ENCODE measurements around the gene DLK2. TPM values are rescaled to one million over a fixed set of nuclear protein-coding genes. Genes with fewer than 3 reads are reported as not detected.
A peak's percentile ranks its signal among the peaks of the same experiment; 100 is the strongest.

DLK2 gene
- total and polyA plus RNA-seq, 2 of the 13 experiments (the other 11 are each of a cell fraction or from before 2014, with no cell fraction given) = 1.2 to 3.8 TPM

GRCh38 chr6:43454696-43455530 is 435 bp downstream of the DLK2 start (continued):
- TF ChIP-seq CREBL2 (CRISPR knock-in tag; IDR thresholded peaks at IDR 0.05; ENCODE audit: borderline replicate concordance) (0 out of 2 replicates have a peak, but pooled peaks have one; percentile 69), DZIP1 (CRISPR knock-in tag; IDR thresholded peaks at IDR 0.05) (no peak), HES4 (CRISPR knock-in tag; IDR thresholded peaks at IDR 0.05; ENCODE audit: borderline replicate concordance) (peak; percentile 62; the same call in 1 of the 2 replicates), ZNF83 (CRISPR knock-in tag; IDR thresholded peaks at IDR 0.05; ENCODE audit: borderline replicate concordance) (no peak), CCDC6 (CRISPR knock-in tag; IDR thresholded peaks at IDR 0.05) (peak; percentile 49), TERF1 (CRISPR knock-in tag; IDR thresholded peaks at IDR 0.05) (no peak), SATB2 (CRISPR knock-in tag; IDR thresholded peaks at IDR 0.05) (no peak), MIER2 (CRISPR knock-in tag; IDR thresholded peaks at IDR 0.05) (no peak), YEATS2 (CRISPR knock-in tag; IDR thresholded peaks at IDR 0.05; ENCODE audit: borderline replicate concordance) (no peak), ZNF234 (CRISPR knock-in tag; conservative IDR thresholded peaks at IDR 0.05) (peak; percentile 68; the same call in 1 of the 2 replicates), U2AF2 (IDR thresholded peaks at IDR 0.05; ENCODE audit: low read depth, low read length) (no peak), ZNF484 (CRISPR knock-in tag; IDR thresholded peaks at IDR 0.05; ENCODE audit: borderline replicate concordance, low read depth) (no peak), ZFP36L2 (CRISPR knock-in tag; IDR thresholded peaks at IDR 0.05) (peak; percentile 27; the same call in 1 of the 2 replicates), NR2C2 (CRISPR knock-in tag; IDR thresholded peaks at IDR 0.05; ENCODE audit: borderline replicate concordance) (no peak), TBL1XR1 (IDR thresholded peaks at IDR 0.05; ENCODE audit: borderline replicate concordance, low read length, partially characterized antibody) (peak; percentile 25), NCOA1 (CRISPR knock-in tag; IDR thresholded peaks at IDR 0.05) (no peak; the same call in 1 of the 2 replicates), REPIN1 (CRISPR knock-in tag; IDR thresholded peaks at IDR 0.05; ENCODE audit: borderline replicate concordance, low read depth) (peak; percentile 93; the same call in 1 of the 2 replicates), HOXD1 (CRISPR knock-in tag; IDR thresholded peaks at IDR 0.05) (no peak; the same call in 1 of the 2 replicates)
- TF ChIP-seq, protein P1, sequence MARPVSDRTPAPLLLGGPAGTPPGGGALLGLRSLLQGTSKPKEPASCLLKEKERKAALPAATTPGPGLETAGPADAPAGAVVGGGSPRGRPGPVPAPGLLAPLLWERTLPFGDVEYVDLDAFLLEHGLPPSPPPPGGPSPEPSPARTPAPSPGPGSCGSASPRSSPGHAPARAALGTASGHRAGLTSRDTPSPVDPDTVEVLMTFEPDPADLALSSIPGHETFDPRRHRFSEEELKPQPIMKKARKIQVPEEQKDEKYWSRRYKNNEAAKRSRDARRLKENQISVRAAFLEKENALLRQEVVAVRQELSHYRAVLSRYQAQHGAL (CRISPR knock-in tag; IDR thresholded peaks at IDR 0.05; ENCODE audit: not compliant biosample characterization) = no peak
